ENCODE results near the gene DCLK2.

DNA sequence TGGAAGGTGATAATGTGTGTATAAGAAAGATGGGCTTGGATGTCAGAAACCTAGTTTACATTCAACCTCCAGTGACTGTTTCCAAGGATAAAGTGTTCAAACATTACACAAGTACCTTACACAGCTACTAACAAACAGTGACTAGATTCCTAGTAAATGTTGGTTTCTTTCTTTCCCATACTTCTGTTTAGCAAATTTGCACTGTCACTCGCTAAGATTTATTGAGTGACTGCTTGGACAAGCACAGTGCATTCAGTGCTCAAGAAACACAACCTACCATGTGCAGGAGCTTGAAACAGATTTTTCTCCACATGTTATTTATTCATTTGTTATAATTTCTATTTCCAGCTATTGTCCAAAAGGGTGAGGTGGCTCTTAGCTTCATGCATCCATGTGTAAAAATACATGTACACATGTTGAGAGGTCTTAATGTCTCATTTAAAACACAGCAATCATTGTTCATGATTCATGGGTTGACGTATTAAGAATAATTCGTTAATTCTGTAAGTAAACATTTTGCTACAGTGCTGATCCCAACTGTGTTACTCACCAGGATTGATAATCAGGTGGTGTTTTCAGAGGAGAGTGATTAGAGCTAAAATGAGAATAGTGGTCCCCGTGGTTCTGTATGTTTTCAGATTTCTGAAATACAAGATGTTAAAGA is 153.0 kb downstream of the DCLK2 start:
- TF ChIP-seq POLR2A (IDR thresholded peaks at IDR 0.05; ENCODE audit: low read depth, low read length), result no peak
- no peak for TF ChIP-seq MAFK (IDR thresholded peaks at IDR 0.05; ENCODE audit: low read depth, low read length)
- no peak for TF ChIP-seq CTCF (conservative IDR thresholded peaks at IDR 0.05; ENCODE audit: low read depth, low read length)
- TF ChIP-seq BHLHE40 (IDR thresholded peaks at IDR 0.05; ENCODE audit: low read depth, low read length), result no peak; the same call in 1 of the 2 replicates
- TF ChIP-seq RAD21 (IDR thresholded peaks at IDR 0.05; ENCODE audit: low read length), result no peak
- no peak for TF ChIP-seq MXI1 (IDR thresholded peaks at IDR 0.05; ENCODE audit: borderline replicate concordance, low read depth, low read length)
- TF ChIP-seq RFX5 (IDR thresholded peaks at IDR 0.05; ENCODE audit: low read depth, low read length), result no peak
- no peak for TF ChIP-seq MAZ (IDR thresholded peaks at IDR 0.05; ENCODE audit: borderline replicate concordance, low read depth, low read length)
- TF ChIP-seq, protein P1, sequence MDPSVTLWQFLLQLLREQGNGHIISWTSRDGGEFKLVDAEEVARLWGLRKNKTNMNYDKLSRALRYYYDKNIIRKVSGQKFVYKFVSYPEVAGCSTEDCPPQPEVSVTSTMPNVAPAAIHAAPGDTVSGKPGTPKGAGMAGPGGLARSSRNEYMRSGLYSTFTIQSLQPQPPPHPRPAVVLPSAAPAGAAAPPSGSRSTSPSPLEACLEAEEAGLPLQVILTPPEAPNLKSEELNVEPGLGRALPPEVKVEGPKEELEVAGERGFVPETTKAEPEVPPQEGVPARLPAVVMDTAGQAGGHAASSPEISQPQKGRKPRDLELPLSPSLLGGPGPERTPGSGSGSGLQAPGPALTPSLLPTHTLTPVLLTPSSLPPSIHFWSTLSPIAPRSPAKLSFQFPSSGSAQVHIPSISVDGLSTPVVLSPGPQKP (IDR thresholded peaks at IDR 0.05; ENCODE audit: borderline replicate concordance, low read depth, low read length), result no peak
- TF ChIP-seq, protein P2, sequence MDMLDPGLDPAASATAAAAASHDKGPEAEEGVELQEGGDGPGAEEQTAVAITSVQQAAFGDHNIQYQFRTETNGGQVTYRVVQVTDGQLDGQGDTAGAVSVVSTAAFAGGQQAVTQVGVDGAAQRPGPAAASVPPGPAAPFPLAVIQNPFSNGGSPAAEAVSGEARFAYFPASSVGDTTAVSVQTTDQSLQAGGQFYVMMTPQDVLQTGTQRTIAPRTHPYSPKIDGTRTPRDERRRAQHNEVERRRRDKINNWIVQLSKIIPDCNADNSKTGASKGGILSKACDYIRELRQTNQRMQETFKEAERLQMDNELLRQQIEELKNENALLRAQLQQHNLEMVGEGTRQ (IDR thresholded peaks at IDR 0.05; ENCODE audit: low read depth, low read length), result no peak

Measured in IMR-90 (cell line).